HG02759 (cell line): ENCODE measurements around the gene NELFB.

Source experiments
- ATAC-seq: cut with Tn5 transposase; IDR thresholded peaks from one replicate; pipeline ENCODE4 v1.9.1; 2021; ENCODE audit warnings: mild to moderate bottlenecking, moderate library complexity; ENCODE audit not compliant: unreplicated experiment

The NELFB gene

DNA sequence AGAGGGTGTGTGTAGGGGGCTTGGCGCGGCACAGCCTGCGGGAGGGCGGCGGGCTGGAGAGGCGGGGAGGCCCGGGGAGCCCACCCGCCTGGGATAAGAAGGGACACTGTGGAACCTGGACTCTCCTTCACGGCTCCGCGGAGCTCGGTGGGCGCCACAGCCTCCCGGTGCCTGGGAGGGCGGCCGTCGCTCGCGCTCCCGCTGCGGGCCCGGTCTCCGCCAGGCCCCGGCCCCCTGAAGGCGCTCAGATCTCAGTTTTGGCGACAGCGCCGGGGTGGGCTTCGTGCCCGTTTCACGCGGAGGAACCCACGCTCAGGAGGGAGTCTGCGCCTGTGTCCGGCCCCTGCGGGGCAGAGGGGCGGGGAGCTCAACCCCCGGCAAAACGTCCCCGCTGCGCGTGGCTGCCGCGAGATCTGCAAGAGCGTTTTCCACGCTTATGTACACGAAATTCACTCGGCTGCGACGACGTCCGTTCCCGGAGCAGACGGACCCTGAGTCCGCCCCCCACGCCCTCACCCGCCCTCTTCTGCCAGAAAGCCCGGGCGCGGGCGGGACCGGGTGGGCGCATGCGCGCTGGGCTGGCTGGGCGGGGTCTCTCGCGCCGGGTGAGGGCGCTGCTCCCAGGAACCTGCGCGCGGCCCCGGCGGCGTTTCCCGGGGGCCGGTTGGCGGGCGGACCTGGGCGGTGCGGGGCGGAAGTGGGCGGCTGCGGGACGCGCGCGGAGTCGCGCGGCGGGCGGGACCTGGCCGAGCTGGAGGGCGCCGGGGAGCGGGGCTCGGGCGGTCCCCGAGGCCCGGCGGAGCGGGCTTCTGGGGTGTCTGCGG is at the start of gene NELFB:
Gene NELFB, plus strand, starts transcription at position 704 of the 824 bp plus-strand sequence.
- peak; percentile 85 for ATAC-seq

- ATAC-seq: no peak
Measured at GRCh38 chr9:137206602-137207001, 48.5 kb upstream of the NELFB start.

- ATAC-seq: no peak
Measured at GRCh38 chr9:137211532-137211931, 43.6 kb upstream of the NELFB start.

GRCh38 chr9:137212520-137212919 is 42.6 kb upstream of the NELFB start:
- ATAC-seq: no peak

- no peak for ATAC-seq
Measured at GRCh38 chr9:137213160-137214060, 41.7 kb upstream of the NELFB start.

GRCh38 chr9:137214620-137215019 is 40.5 kb upstream of the NELFB start:
- ATAC-seq: no peak

DNA sequence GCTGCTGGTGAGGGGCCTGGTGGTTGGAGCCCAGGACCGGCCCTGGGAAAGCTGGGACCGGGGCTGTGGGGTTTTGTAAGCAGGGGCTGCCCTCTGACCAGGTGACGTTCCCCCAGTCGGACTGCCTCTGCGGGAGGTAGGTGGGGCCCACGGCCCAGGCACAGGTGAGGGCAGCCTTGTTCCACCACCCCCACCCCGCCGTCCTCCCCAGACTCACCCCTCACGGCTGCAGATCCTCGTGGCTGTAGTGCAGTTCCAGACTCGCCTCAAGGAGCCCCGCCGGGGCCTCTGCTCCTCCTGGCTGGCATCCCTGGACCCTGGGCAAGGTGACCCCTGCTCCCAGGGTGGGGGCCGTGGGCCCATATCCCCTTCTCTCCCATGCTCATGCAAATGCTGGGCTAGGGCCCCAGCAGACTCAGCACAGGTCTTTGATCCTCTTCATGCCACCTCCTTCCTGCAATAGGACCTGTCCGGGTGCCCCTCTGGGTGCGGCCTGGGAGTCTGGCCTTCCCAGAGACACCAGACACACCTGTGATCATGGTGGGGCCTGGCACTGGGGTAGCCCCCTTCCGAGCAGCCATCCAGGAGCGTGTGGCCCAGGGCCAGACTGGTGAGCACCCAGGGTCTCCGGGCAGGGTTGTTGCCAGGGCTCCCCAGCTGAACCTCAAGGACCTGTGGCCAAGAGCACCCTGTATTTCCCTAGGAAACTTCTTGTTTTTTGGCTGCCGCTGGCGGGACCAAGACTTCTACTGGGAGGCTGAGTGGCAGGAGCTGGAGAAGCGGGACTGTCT is 39.7 kb upstream of the NELFB start:
- ATAC-seq: no peak

- no peak for ATAC-seq
Measured at GRCh38 chr9:137216188-137216965, 38.8 kb upstream of the NELFB start.

DNA sequence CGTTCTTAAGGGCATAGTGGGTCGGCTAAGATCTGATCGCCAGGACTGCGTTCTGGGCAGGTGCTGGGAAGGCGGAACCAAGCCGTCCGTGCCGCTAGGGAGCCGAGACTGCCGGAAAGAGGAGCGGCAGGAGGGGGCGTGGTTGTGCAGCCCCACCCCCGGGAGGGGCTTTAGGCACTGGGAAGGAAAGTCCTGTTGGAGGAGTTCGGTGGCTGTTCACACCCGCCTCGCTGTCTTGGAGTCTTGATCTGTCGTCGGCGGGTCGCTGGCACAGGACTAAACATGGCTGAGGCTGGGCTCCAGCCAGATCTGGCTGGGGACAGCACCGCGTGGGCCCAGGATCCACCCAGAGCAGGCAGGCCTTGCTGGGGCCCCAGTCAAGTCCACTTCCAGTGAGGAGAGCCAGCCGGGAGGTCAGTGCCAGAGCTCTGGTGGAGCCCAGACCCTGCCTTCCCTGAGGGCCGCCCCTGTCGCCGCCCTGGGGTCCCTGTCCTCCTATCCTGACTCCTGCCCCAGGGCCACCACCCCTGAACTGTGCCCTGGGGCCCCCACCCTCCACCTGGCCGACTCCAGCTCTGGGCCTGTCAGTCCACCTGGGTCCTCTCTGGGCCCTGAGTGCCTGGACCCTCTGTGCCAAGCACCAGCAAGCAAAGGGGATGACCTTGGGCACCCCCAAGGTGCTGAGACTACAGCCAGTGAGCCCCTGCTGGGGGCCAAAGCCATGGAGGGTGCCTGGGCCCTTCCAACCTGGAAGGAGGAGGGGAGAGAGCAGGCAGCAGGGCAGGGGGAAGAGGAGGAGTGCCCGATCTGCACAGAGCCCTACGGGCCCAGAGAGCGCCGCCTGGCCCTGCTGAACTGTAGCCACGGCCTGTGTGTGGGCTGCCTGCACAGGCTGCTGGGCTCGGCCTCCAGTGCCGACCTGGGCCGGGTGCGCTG is 37.6 kb upstream of the NELFB start:
- ATAC-seq: no peak

- ATAC-seq: no peak
Measured at GRCh38 chr9:137218212-137218753, 36.8 kb upstream of the NELFB start.

DNA sequence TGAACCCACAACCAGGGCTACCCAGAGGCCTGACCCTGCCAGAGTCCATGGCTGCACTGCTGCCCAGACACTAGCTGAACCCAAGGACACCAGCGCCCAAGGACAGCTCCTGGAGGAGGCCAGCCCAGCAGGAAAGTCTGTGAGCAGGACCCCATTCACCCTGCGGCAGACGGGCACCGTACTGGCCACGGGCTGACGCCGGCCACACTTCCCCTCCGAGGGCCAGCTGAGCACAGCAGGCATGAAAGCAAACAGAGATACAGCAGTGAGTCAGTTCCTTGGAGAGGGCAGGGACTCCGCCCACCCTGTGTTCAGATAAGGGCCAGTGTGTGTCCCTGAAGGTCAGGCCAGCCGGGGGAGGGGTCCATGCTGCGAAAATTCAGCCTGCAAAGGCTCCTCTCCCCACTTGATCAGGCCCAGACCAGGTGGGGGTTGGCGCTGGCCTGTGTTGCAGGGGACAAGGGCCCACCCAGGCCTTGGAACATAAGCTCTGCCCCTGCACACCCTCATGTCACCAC is 36.3 kb upstream of the NELFB start:
- ATAC-seq: no peak

GRCh38 chr9:137219757-137220316 is 35.3 kb upstream of the NELFB start:
- no peak for ATAC-seq

- ATAC-seq: no peak
Measured at GRCh38 chr9:137220317-137221094, 34.6 kb upstream of the NELFB start.

- no peak for ATAC-seq
Measured at GRCh38 chr9:137221095-137221505, 34.0 kb upstream of the NELFB start.

DNA sequence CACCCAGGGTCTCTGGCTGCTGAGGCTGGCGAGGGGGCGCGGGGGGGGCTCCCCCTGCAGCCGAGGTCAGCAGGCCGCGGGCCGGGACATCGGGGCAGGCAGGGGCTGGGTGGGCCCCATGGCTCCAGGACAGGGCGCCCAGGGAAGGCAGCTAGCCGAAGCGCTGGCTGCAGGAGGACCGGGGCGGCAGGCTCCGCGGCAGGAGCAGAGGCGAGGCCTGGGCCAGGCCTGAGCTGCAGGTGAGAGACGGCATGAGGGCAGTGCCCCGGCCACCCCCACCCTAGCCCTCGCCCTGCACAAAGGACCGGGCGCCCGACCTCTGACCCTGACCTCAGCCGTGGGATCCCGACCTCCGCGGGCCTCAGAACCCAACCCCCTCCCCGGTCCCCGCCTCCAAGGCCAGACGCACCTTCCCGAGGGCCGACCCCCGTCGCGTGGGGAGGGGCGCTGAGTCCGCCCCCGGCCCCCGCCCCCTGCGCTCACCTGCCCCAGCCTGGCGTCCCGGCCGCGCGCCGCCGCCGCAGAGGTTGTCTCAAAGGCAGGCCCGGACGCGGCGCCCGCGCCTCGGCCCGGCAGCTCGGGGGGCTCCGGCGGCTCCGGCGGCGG is 33.5 kb upstream of the NELFB start:
- ATAC-seq: no peak

- ATAC-seq: peak; percentile 5
Measured at GRCh38 chr9:137222190-137223077, 32.7 kb upstream of the NELFB start, which contains the start of gene RNF208. Gene RNF208 (minus strand): TSS chr9:137222240. CDS start chr9:137221212, 1,028 bp downstream.
